GM12873 (cell line): Measurements from ENCODE around the gene TNS1.

Experiments used
- TF ChIP-seq, protein P1 (sequence below): IDR thresholded peaks from 2 replicates; pipeline ENCODE4 v1.5.1; 2012; ENCODE audit warnings: low read depth, mild to moderate bottlenecking, moderate library complexity, low read length, control low read depth; ENCODE audit not compliant: insufficient read depth; ENCODE audit errors: missing control alignments

TNS1 gene

DNA sequence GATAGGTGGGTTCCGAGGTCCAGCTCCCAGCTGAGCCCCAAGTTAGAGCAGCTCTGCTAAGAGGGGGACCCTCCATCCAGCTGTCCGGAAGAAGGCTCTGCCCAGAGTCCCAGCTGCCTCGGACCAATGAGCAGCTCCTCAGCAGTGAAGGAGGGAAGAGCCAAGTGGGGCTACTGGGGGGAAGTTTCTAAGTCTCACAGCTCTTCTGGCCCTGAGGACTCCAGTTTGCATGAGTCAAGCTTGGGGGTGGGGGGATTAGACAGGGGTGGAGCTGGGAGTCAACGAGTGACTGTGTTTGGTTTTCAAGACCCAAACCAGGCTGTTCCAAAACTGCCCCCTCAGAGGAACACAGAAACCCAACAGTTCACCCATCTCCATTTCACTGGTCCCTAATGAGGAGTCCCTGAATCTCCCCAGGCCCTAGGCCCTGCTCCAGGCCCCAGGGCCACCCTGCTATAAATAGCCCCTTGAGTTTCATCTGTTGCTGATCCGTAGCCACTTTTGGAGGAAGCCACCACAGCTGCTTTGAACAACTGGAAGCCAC lies 100.9 kb downstream of the TNS1 start:
- TF ChIP-seq, protein P1, sequence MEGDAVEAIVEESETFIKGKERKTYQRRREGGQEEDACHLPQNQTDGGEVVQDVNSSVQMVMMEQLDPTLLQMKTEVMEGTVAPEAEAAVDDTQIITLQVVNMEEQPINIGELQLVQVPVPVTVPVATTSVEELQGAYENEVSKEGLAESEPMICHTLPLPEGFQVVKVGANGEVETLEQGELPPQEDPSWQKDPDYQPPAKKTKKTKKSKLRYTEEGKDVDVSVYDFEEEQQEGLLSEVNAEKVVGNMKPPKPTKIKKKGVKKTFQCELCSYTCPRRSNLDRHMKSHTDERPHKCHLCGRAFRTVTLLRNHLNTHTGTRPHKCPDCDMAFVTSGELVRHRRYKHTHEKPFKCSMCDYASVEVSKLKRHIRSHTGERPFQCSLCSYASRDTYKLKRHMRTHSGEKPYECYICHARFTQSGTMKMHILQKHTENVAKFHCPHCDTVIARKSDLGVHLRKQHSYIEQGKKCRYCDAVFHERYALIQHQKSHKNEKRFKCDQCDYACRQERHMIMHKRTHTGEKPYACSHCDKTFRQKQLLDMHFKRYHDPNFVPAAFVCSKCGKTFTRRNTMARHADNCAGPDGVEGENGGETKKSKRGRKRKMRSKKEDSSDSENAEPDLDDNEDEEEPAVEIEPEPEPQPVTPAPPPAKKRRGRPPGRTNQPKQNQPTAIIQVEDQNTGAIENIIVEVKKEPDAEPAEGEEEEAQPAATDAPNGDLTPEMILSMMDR, result no peak

DNA sequence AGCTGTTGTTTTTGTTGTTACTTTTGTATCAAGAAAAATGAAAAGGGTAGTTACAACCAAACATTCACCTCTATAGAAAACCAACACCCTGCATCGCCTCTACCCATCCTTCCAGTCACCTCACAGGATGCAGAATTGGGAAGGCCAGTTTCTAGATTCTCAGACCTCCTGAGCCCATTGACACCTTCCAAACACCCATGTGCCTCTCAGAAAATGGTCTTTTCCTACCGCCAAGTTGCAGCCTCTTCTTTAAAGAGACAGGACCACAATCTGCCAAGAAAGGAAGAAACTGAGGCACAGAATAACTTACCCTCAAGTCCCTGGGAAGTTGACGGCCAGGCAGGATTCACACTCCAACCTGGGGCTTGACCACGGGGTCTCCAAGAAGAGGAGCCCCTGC lies 101.4 kb downstream of the TNS1 start:
- TF ChIP-seq, protein P1, result no peak

DNA sequence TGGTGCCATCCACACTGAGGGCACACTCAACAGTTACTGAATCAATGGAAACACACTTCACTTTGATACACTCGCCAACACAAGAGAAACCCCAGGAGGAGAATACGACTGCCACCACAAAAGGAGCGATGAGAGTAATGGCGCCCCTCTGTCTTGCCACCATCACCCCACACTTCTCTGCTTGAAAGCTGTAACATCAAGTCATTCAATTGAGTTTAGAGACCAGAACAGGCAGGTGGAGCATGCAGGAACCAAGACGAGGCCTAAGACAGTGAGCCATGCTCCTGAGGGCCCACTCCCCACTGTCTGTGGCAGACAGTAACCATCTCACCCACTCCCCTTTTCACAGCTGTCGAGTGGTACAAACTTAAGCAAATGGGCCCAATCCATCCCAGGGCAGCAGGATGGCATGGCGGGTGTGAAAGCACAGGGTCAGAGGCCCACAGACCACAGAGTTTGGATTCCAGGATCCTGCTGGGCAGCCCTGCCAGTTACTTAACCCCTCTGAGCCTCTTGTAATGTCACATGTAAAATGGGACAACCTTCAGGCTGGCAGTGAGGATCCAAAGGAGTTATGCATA lies 101.9 kb downstream of the TNS1 start:
- TF ChIP-seq, protein P1, result no peak

DNA sequence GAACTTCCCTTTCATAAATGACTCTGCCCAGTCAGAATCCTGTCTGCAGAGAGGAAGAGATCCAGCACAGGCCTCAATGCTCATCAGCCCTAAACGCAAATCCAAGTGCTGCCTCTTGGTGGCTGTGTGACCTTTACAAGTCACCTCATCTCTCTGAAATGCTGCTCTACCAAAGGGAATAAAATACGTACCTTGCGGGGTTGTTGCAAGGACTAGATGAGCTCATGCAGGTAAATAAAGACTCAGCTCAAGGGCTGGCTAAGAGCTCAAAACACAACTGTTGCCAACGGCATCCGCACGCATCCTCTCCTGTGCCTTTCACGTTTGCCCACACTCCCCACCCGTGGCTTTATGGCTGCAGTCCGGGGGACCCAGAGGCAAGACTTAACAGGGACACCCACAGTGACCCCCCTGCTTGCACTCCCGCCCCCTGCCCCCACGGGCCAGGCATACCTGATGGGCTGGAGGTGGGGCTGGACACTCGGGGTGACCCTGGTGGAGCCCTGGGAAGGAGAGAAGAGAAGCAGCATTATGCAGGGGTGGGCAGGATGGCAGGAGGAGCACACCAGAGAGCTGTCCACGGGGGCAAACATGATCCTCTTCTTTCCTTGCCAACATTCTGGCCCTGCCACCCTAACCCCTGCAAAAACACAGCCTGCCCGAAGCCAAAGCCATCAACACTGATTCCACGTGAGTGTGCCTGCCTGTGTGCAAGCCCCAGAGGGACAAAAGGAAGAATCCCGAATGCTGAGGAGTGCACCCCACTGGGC lies 102.6 kb downstream of the TNS1 start:
- TF ChIP-seq, protein P1, result no peak

DNA sequence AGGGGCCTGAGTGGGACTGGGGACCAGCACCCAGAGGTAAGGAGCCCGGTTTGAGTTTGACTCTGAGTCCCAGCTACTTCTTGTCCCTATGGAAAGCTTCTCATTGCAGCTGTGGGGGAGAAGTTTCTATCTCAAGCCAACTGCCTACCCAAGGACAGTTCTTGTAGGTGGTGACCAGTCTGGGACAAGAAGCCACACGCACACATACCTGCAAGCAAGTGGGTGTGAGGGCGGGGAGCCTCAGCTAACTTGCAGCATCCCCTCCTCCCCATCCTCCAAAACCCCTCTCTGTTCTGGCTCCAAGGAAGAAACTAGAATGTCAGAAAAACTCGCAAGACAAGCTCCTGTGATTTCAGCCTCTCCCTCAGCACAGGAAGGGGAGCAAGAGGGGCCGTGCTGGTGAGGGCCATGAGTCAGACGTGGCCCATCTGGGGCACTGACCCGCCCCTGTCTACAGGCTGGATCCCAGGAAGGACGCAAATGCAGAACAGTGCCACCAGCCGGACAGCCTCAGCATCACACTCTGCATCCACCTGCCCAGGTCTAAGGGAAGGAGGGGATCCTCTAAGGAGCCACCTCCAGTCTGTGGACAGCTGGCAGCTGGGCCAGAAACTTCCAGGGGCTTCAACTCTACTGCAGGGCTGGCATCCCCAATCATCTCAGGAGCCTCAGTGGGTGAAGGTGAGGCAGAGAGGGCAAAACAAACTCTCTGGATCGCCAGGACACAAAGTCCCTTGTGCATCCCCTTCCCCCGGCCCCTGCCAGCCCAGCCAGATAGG lies 103.4 kb downstream of the TNS1 start:
- TF ChIP-seq, protein P1, result peak; percentile 79

DNA sequence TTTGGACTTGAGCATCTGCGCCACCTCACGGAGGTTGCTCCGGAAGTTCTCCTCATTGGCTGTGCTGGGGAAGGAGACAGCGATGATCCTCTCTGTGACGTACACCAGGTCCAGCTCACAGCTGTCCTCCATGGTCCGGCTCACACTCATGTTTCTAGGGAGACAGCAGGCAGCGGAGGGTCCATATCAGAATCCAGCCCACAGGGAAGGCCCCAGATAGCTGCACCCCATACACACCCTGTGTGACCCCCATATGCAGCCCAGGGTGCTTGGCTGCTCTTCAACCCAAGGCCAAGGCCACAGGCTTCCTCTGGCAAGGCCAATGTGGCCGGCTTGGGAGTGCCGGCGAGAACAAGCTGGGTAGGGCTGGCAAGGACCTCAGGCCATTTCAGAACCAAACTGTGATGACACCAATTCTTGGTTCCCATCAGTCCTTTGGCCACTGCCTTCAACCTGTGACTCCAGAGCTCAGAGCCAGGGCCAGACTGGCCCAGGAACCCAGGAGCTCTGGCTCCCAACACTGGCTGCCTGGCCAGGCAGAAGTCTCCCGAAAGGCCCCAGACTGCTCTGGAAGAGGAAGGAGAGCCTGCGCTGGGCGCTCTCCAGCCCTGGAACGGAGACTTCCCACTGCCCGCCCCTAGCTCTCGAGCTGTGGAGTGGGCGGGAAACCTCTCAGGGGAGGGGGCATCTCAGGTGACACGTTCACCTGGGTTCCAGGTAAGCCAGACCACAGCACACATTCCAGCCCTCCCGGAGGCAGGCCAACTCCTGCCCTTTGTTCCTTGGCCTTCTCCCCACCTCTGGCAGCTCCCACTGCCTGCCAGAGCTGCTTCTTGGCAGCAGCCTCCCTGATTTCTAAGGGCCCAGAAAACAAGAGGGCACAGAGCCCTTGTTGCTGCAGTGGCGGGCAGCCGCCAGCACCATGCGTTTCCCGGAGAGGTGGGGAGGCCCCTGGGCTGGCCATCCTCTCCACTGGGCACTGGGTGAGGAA lies 104.7 kb downstream of the TNS1 start:
- TF ChIP-seq, protein P1, result no peak
